NCI-H774 (cell line): ENCODE data around the gene GRIN2C.
A peak's percentile ranks its signal among the peaks of the same experiment; 100 is the strongest.

Experiments used
- DNase-seq: peaks from one replicate; lab custom pipeline; 2025; lab: John Stamatoyannopoulos, UW

Gene GRIN2C

DNA sequence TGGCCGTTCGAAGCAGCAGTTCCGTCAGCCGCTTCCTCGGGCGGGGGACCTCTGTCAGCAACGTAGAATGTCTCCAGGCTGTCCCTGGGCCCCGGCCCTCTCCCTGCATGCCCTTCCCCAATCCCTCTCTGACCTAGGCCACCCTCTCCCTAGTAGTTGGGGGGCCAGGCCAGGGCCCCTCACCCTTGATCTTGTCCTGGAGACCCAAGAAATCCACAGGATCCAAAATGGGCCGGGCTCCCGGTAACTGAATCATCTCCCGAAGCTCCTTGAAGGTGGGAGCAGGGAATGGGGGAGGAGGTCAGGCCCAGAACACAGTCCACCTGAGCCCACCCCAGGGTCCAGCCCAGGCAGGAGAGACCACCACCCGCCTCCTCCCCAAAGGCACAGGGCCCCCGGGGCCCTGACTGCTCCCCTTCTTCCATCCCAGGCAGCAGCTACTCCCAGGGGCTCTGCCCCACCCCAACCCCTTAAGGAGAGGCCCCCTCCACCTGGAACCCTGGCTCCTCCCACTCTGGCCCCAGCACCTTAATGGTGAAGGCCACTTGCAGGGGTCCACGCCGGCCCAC lies 4.7 kb upstream of the GRIN2C start:
- DNase-seq: no peak

GRCh38 chr17:74863420-74864296 lies 4.0 kb upstream of the GRIN2C start:
- no peak for DNase-seq

DNA sequence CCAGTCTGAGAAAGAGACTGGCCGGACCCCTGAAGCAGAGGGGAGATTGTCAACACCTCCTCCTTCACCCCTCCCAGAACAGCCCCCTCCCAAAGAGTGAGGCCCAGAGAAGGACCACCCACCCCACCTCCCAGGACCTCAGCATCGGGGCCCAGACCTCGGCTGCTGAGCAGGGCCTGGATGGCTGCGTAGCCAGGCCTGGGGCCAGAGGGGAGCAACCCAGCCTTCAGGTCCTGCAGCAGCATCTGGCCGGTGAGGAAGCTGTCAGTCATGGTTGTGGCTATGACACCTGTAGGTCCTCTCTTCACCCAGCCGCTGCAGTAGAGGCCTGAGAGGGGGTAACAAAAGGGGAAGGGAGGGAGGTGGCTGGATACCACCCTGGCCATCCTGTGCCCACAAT lies 3.2 kb upstream of the GRIN2C start:
- no peak for DNase-seq

- DNase-seq: peak; percentile 57
Observed at GRCh38 chr17:74862108-74862901, 2.6 kb upstream of the GRIN2C start.

GRCh38 chr17:74861662-74862107 lies 2.0 kb upstream of the GRIN2C start:
- DNase-seq: no peak

- DNase-seq: no peak
Observed at GRCh38 chr17:74860872-74861661, 1.4 kb upstream of the GRIN2C start.

DNA sequence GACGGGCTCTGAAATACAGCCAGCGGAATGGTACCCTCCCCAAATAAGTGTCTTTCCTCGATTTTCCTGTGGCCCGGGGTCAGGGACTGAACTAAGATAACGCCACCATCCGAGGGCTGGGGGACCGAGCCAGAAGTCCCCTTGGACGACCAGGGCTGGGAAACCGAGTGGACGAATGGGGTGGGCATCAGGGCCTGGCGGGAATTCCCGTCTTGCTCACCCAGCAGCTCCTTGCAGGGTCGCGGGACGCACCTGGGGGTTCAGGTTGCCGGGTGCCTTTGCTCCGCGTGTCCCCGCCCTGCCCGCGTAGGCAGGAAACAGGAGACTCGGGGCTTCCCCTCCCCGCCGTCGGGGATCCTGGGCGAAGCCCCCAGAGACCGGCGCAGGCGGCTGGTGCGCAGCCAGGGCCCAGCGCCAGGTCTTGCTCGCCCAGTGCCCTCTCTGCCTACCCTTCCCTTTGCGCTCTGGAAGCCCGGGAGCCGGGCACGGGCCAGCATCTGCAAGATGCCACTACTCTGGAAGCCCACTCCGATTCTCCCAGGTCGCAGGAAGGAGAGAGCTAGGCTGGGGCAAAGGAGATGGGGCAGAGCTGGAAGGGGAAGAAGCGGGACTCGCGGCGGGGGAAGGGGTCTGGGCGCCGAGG lies 665 bp upstream of the GRIN2C start:
- no peak for DNase-seq

DNA sequence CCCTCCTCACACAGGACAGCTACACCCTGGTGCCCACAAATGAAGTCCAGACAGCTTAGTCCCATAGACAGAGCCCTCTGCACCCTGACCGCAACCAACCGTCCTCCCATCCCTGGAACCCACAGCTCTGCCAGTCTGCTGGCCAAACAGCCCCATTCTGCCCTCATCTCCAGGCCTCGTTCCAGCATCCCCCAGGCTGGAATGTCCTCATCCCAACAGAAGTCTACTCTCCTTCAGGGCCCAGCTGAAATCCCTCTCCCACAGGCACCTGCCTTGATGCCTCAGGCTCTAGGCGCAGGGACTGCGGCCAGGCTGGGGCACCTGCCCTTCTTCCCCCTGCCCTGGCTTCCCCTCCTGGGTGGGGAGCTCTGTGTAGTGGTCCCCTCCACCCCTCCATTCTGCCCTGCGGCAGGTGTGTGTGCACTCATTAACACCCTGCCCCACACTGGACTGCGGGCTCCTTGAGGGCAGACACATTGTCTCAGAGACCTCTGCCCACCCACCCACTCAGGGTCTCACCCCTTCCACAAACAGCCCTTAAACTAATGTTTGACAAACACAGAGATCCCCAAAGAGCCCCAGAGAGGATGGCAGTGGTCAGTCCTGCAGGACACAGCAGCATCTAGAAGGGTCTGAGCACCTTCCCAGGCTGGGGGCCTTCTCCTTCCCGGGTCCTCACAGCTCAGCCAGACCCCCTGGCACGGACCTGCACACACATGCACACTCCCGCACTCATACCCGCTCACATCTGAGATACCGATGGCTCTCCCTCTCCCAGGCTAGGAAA lies 820 bp downstream of the GRIN2C start:
- no peak for DNase-seq

GRCh38 chr17:74857191-74857590 lies 2.5 kb downstream of the GRIN2C start:
- DNase-seq: no peak

GRCh38 chr17:74856112-74856511 lies 3.6 kb downstream of the GRIN2C start:
- DNase-seq: no peak

GRCh38 chr17:74855323-74855722 lies 4.4 kb downstream of the GRIN2C start:
- DNase-seq: no peak

DNA sequence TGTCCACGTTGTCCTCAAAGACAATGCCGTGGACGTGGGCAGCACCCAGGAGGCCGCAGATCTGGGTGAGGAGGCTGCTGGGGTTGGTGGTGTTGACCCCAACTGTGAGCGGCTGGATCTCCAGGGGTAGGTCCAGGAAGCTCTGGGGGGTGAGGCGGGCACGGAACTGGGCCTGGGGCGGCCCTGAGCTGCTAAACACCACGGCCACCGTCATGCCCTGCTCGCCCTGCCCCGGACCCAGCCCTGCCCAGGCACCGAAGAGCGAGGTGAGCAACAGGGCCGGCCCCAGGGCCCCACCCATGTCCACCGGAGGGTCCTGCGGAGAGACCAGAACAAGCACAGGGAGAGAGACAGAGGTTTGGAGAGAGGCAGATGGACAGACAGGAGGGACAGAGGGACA lies 4.9 kb downstream of the GRIN2C start:
- no peak for DNase-seq

- no peak for DNase-seq
Observed at GRCh38 chr17:74853669-74854068, 6.0 kb downstream of the GRIN2C start.

GRCh38 chr17:74853048-74853397 lies 6.7 kb downstream of the GRIN2C start:
- no peak for DNase-seq

DNA sequence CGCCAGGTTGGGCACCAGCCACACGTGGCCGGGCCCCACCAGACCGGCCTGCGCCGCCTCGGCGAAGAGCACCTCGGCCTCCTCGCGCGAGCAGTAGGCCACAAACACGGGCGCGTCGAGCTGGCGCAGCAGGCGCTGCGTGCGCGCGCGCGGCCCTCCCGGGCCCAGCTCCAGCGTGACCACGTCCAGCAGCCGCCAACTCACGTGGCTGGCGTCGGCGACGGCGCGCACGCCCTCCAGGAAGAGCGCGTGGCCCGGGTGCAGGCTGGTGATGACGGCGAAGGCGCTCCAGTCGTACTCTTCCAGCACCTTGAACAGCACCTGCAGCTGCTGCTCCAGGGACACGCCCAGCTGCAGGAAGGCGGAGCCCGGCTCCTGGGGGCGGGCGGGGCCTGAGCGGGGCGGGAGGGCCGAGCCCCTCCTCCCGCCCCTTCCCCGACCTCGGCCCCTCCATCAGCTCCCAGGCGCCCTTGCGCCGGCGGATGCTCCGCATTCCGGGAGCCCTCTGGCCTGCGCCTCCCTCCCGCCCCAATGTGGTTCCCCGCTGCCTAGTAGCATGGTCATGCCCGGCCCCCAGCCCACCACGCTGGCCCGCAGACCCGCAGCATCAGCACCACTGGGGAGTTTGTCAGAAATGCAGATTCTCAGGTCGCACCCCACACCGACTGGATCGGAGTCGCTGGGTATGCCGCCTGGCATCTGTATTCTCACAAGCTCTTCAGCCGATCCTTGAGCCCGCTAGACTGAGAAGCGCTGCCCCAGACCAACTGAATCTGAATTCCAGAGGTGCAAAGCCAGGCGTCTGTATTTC lies 7.2 kb downstream of the GRIN2C start:
- DNase-seq: peak; percentile 7

GRCh38 chr17:74851612-74852236 lies 8.0 kb downstream of the GRIN2C start:
- peak; percentile 71 for DNase-seq

- DNase-seq: peak; percentile 29
Observed at GRCh38 chr17:74850914-74851313, 8.8 kb downstream of the GRIN2C start.

GRCh38 chr17:74850310-74850709 lies 9.4 kb downstream of the GRIN2C start:
- DNase-seq: no peak

DNA sequence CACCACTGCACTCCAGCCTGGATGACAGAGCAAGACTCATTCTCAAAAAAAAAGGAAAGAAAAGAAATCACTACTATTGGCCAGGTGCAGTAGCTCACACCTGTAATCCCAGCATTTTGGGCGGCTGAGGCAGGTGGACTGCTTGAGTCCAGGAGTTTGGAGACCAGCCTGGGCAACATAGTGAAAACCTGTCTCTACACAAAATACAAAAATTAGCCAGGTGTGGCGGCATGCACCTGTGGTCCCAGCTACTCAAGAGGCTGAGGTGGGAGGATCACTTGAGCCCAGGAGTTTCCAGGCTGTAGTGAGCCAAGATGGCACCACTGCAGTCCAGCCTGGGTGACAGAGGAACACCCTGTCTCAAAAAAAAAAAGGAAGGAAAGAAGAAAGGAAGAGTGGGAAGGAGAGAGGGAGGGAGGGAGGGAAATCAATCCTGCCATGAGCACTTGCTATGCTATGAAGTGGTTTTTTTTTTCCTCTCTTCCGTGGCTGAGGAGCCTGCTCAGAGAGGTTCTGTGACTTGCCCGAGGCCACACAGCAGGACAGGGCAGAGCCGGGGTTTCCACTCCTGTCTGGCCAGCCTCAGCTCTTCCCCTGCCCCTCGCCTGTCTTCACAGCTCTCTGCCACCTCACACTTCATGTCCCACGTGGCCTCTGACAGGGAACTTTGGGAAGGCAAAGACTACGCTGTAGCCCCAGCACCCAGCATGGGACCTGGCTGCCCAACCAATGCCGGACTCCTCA lies 10.9 kb downstream of the GRIN2C start:
- no peak for DNase-seq
